ENCODE measurements around the gene GP9.
"Not testable (repeated sequence)": the region's sequence is repeated elsewhere in the genome, so short reads cannot be mapped to it uniquely, and the experiment has no call there.

The GP9 gene

GRCh38 chr3:129084501-129084900, 23.9 kb downstream of the GP9 start:
- no peak for TF ChIP-seq CTCF (IDR thresholded peaks at IDR 0.05; ENCODE audit: extremely low read depth, missing control alignments)
- no peak for DNase-seq (ENCODE audit: low spot score)

GRCh38 chr3:129085165-129085715, 24.7 kb downstream of the GP9 start:
- DNase-seq (ENCODE audit: low spot score): no peak
- TF ChIP-seq CTCF (IDR thresholded peaks at IDR 0.05; ENCODE audit: extremely low read depth, missing control alignments): no peak

- no peak for DNase-seq (ENCODE audit: low spot score)
- TF ChIP-seq CTCF (IDR thresholded peaks at IDR 0.05; ENCODE audit: extremely low read depth, missing control alignments): no peak
Measured at GRCh38 chr3:129085818-129086217, 25.2 kb downstream of the GP9 start.

GRCh38 chr3:129087138-129087702, 26.6 kb downstream of the GP9 start:
- no peak for TF ChIP-seq CTCF (IDR thresholded peaks at IDR 0.05; ENCODE audit: extremely low read depth, missing control alignments)
- DNase-seq (ENCODE audit: low spot score): no peak

- DNase-seq (ENCODE audit: low spot score): not testable (repeated sequence)
Measured at GRCh38 chr3:129087904-129088303, 27.3 kb downstream of the GP9 start.

GRCh38 chr3:129088312-129088711, 27.7 kb downstream of the GP9 start:
- DNase-seq (ENCODE audit: low spot score): not testable (repeated sequence)

DNA sequence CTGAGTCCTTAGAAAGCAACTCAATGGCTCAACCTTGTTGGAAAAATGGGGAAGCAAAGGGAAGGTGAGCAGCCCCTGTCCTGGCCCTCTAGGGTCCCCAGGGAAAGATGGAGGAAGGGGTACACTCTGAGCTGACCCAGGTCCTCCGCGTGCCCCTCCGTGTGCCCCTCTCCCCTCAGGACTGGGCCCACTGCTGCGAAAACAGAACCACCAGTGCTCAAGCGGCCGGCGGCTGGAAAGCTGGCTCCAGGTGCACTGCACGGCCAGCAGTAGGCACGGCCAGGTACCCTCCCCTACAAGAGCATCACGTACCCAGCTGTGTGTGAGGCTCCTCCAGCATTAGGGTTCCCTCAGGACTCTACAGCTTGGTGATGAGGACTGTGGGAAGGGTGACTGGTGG, 34.7 kb downstream of the GP9 start:
- DNase-seq (ENCODE audit: low spot score): no peak
- TF ChIP-seq CTCF (IDR thresholded peaks at IDR 0.05; ENCODE audit: extremely low read depth, missing control alignments): no peak

- no peak for DNase-seq (ENCODE audit: low spot score)
Measured at GRCh38 chr3:129100274-129100673, 39.7 kb downstream of the GP9 start.

More at GRCh38 chr3:129100274-129100673, 39.7 kb downstream of the GP9 start:
- TF ChIP-seq CTCF (IDR thresholded peaks at IDR 0.05; ENCODE audit: extremely low read depth, missing control alignments): no peak

Measured in GM20000 (cell line).